ENCODE data around the gene WWOX. TPM values are rescaled to one million over a fixed set of nuclear protein-coding genes. Genes with fewer than 3 reads are reported as not detected.

WWOX gene
- total RNA-seq, 1 donor from 2014 or later: 18.6 TPM

GRCh38 chr16:78392585-78393195, 293.2 kb downstream of the WWOX start:
- DNase-seq (ENCODE audit: low spot score): no peak
- H3K27ac Mint-ChIP-seq (ENCODE audit: unreplicated experiment): no peak overlapping the region
- no peak overlapping the region for H3K4me3 Mint-ChIP-seq (ENCODE audit: unreplicated experiment)
- H3K4me1 Mint-ChIP-seq (ENCODE audit: unreplicated experiment): no peaks in the 10 kb centered on the region
- no peak for TF ChIP-seq CTCF (IDR thresholded peaks at IDR 0.05; ENCODE audit: unreplicated experiment)
- H3K27me3 Mint-ChIP-seq (ENCODE audit: unreplicated experiment): no peaks in the 10 kb centered on the region
- no peaks in the 10 kb centered on the region for H3K36me3 Mint-ChIP-seq (ENCODE audit: low read depth, unreplicated experiment)
- no peaks in the 10 kb centered on the region for H3K9me3 Mint-ChIP-seq (ENCODE audit: unreplicated experiment)

- no peak overlapping the region for H3K4me3 Mint-ChIP-seq (ENCODE audit: unreplicated experiment)
- H3K27ac Mint-ChIP-seq (ENCODE audit: unreplicated experiment): no peak overlapping the region
- peaks cover 1% of the 10 kb centered on the region for H3K27me3 Mint-ChIP-seq (ENCODE audit: unreplicated experiment)
- no peak for DNase-seq (ENCODE audit: low spot score)
- H3K9me3 Mint-ChIP-seq (ENCODE audit: unreplicated experiment): no peaks in the 10 kb centered on the region
- no peaks in the 10 kb centered on the region for H3K36me3 Mint-ChIP-seq (ENCODE audit: low read depth, unreplicated experiment)
- H3K4me1 Mint-ChIP-seq (ENCODE audit: unreplicated experiment): no peaks in the 10 kb centered on the region
- TF ChIP-seq CTCF (IDR thresholded peaks at IDR 0.05; ENCODE audit: unreplicated experiment): no peak
These were observed 295.6 kb downstream of the WWOX start for GRCh38 chr16:78395035-78395434.

GRCh38 chr16:78396046-78396445, 296.6 kb downstream of the WWOX start:
- Mint-ChIP-seq H3K4me1 (ENCODE audit: unreplicated experiment) (no peaks in the 10 kb centered on the region), H3K36me3 (ENCODE audit: low read depth, unreplicated experiment) (no peaks in the 10 kb centered on the region), H3K27me3 (ENCODE audit: unreplicated experiment) (peaks cover 1% of the 10 kb centered on the region), H3K4me3 (ENCODE audit: unreplicated experiment) (no peak overlapping the region), H3K9me3 (ENCODE audit: unreplicated experiment) (no peaks in the 10 kb centered on the region), H3K27ac (ENCODE audit: unreplicated experiment) (no peak overlapping the region)
- peak; percentile 88 for TF ChIP-seq CTCF (IDR thresholded peaks at IDR 0.05; ENCODE audit: unreplicated experiment)
- DNase-seq (ENCODE audit: low spot score): no peak

- Mint-ChIP-seq H3K9me3 (ENCODE audit: unreplicated experiment) (no peaks in the 10 kb centered on the region), H3K4me3 (ENCODE audit: unreplicated experiment) (no peak overlapping the region), H3K36me3 (ENCODE audit: low read depth, unreplicated experiment) (no peaks in the 10 kb centered on the region), H3K27me3 (ENCODE audit: unreplicated experiment) (peaks cover 1% of the 10 kb centered on the region), H3K4me1 (ENCODE audit: unreplicated experiment) (no peaks in the 10 kb centered on the region), H3K27ac (ENCODE audit: unreplicated experiment) (no peak overlapping the region)
- no peak for DNase-seq (ENCODE audit: low spot score)
- TF ChIP-seq CTCF (IDR thresholded peaks at IDR 0.05; ENCODE audit: unreplicated experiment): no peak
These were observed 297.2 kb downstream of the WWOX start for GRCh38 chr16:78396673-78397072.

- Mint-ChIP-seq H3K9me3 (ENCODE audit: unreplicated experiment) (no peaks in the 10 kb centered on the region), H3K36me3 (ENCODE audit: low read depth, unreplicated experiment) (no peaks in the 10 kb centered on the region), H3K4me3 (ENCODE audit: unreplicated experiment) (no peak overlapping the region), H3K4me1 (ENCODE audit: unreplicated experiment) (no peaks in the 10 kb centered on the region), H3K27me3 (ENCODE audit: unreplicated experiment) (peaks cover 1% of the 10 kb centered on the region), H3K27ac (ENCODE audit: unreplicated experiment) (no peak overlapping the region)
- TF ChIP-seq CTCF (IDR thresholded peaks at IDR 0.05; ENCODE audit: unreplicated experiment): no peak
- DNase-seq (ENCODE audit: low spot score): no peak
These were observed 299.9 kb downstream of the WWOX start for GRCh38 chr16:78399384-78399783.
